Stimulated activated CD8-positive, alpha-beta memory T cell treated with anti-CD3 and anti-CD28 coated beads, Interleukin-4, amount 100 ng/mL, for 48 hours (primary cell): Measurements from ENCODE around the gene ODAD3.

ENCODE experiments used
- DNase-seq: peaks from one replicate; pipeline ENCODE4 v3.0.0-alpha.2; 2020

ODAD3 gene

GRCh38 chr19:11373885-11374432 lies 61.0 kb downstream of the ODAD3 start:
- no peak for DNase-seq

- no peak for DNase-seq
These were observed 61.6 kb downstream of the ODAD3 start for GRCh38 chr19:11373166-11373884.

GRCh38 chr19:11370744-11371143 lies 64.2 kb downstream of the ODAD3 start:
- no peak for DNase-seq
